Thyroid gland (tissue), 4 donors: ENCODE measurements around the gene IGSF9B. TPM values are rescaled to one million over a fixed set of nuclear protein-coding genes. Genes with fewer than 3 reads are reported as not detected.

ENCODE experiments used
- DNase-seq, 2 donors: peaks; one replicate each; pipeline ENCODE4 v3.0.0-alpha.2; 2019
- H3K27ac ChIP-seq, 3 donors: fragments of 200-600 bp; sonication (generic); 1 replicate in 2 of 3; 2 replicates in 1 of 3; pipeline ENCODE4 v1.5.1; 2016 to 2019; ENCODE audit warnings: mild to moderate bottlenecking in 1 of 3, moderate library complexity in 1 of 3
- H3K27me3 ChIP-seq: fragments of 200-600 bp; sonication (generic); one replicate; pipeline ENCODE4 v1.5.1; 2019
- H3K36me3 ChIP-seq, 2 donors: fragments of 200-600 bp; sonication (generic); one replicate each; pipeline ENCODE4 v1.5.1; 2016 to 2019
- H3K4me1 ChIP-seq, 2 donors: fragments of 200-600 bp; sonication (generic); one replicate each; pipeline ENCODE4 v1.5.1; 2017 to 2019
- H3K4me3 ChIP-seq, 3 donors: fragments of 200-600 bp; sonication (generic); replicated peaks in 1 of 3; 1 replicate in 2 of 3; 2 replicates in 1 of 3; pipeline ENCODE4 v1.5.1; 2016; ENCODE audit warnings: mild to moderate bottlenecking in 1 of 3
- H3K9me3 ChIP-seq: fragments of 200-600 bp; sonication (generic); one replicate; pipeline ENCODE4 v1.5.1; 2017
- CTCF ChIP-seq, 6 experiments: fragments of 200-600 bp in 3 of 6; fragments of 450-650 bp in 3 of 6; sonication (generic) in 3 of 6; IDR thresholded peaks; one replicate each; pipeline ENCODE4 v1.5.1; 2016 to 2019; ENCODE audit warnings: antibody characterized with exemption in 6 of 6, mild to moderate bottlenecking in 2 of 6, inconsistent platforms in 1 of 6, moderate library complexity in 1 of 6
- POLR2A ChIP-seq, 2 donors: fragments of 450-650 bp; IDR thresholded peaks; one replicate each; pipeline ENCODE4 v1.6.1; 2017; ENCODE audit warnings: antibody characterized with exemption in 2 of 2, mild to moderate bottlenecking in 2 of 2, moderate library complexity in 1 of 2
- WGBS, 2 donors: methylation state at CpG; one replicate each; pipeline ENCODE4 v1.1.5; 2017; 5-methylcytosine and 5-hydroxymethylcytosine counted together
- intact Hi-C: fragments of 100-400 bp; cut with DNase I; formaldehyde crosslinking; loops from one replicate; pipeline ENCODE4 v1.15.1; 2023
- total RNA-seq, 4 donors: library from RNA; depleted of rRNA; stranded (reverse); fragments of >200 nt; gene quantifications; one replicate each; pipeline ENCODE4 v1.2.3, GENCODE V29; 2016

Gene IGSF9B
- total RNA-seq, 4 donors from 2014 or later = 9.7 to 36.5 (median 13.8) TPM

DNA sequence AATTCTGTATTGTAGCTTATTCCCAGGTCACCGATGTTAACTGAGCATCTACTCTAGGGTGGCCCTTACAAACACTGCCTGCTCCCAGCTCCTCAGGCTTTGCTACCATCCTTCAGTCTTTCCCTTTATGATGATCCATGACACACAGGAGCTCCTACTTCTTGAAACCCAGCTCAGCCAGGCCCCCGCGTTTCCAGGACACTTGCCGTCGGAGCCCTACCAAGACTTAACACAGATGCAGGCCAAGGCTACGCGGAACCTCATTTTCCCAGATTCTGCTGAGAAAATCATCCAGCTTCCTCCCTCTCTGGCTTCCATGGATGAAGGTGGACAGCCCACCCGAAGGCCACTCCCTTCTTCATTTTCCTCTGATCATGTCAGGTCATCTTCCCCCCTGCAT is 18.6 kb downstream of the IGSF9B start:
- TF ChIP-seq POLR2A (IDR thresholded peaks at IDR 0.05) (no peak), CTCF (IDR thresholded peaks at IDR 0.05) (no peak)
- no peaks in the 10 kb centered on the region for H3K27me3 ChIP-seq
- no peaks in the 10 kb centered on the region for H3K4me1 ChIP-seq
- no peak overlapping the region for H3K27ac ChIP-seq
- H3K9me3 ChIP-seq = no peaks in the 10 kb centered on the region
- intact Hi-C loops = no loop called here
- WGBS, 2 donors = 95 to 96% methylated on average over 8 of the region's 8 CpGs
- H3K4me3 ChIP-seq = no peak overlapping the region
- peaks cover 0 to 15% of the 10 kb centered on the region in 2 donors for H3K36me3 ChIP-seq
- DNase-seq = no peak

GRCh38 chr11:133937468-133937867 is 19.3 kb downstream of the IGSF9B start:
- TF ChIP-seq CTCF (IDR thresholded peaks at IDR 0.05) (no peak), POLR2A (IDR thresholded peaks at IDR 0.05) (no peak)
- Histone ChIP-seq H3K9me3 (no peaks in the 10 kb centered on the region), H3K4me3 (no peak overlapping the region), H3K27ac (no peak overlapping the region), H3K36me3 (peaks cover 0 to 15% of the 10 kb centered on the region in 2 donors), H3K4me1 (no peaks in the 10 kb centered on the region), H3K27me3 (no peaks in the 10 kb centered on the region)
- 95% methylated on average over 10 to 15 of the region's 16 CpGs for WGBS, 2 donors
- no peak for DNase-seq
- intact Hi-C loops = no loop called here

- intact Hi-C loops = no loop called here
- Histone ChIP-seq H3K27ac (no peak overlapping the region), H3K27me3 (no peaks in the 10 kb centered on the region), H3K9me3 (no peaks in the 10 kb centered on the region), H3K4me3 (no peak overlapping the region), H3K4me1 (no peaks in the 10 kb centered on the region), H3K36me3 (peaks cover 0 to 15% of the 10 kb centered on the region in 2 donors)
- no peak for DNase-seq
- TF ChIP-seq POLR2A (IDR thresholded peaks at IDR 0.05) = no peak
- no peak for TF ChIP-seq CTCF (IDR thresholded peaks at IDR 0.05)
- WGBS, 2 donors = 89 to 98% methylated on average over 4 to 12 of the region's 13 CpGs
Observed at GRCh38 chr11:133937015-133937414, 19.8 kb downstream of the IGSF9B start.

GRCh38 chr11:133936592-133936991 is 20.2 kb downstream of the IGSF9B start:
- DNase-seq = no peak

GRCh38 chr11:133936136-133936535 is 20.6 kb downstream of the IGSF9B start:
- Histone ChIP-seq H3K4me1 (no peaks in the 10 kb centered on the region), H3K9me3 (no peaks in the 10 kb centered on the region), H3K4me3 (no peak overlapping the region), H3K27me3 (no peaks in the 10 kb centered on the region), H3K27ac (no peak overlapping the region), H3K36me3 (peaks cover 0 to 15% of the 10 kb centered on the region in 2 donors)
- TF ChIP-seq POLR2A (IDR thresholded peaks at IDR 0.05) = no peak
- no peak for TF ChIP-seq CTCF (IDR thresholded peaks at IDR 0.05)
- intact Hi-C loops = no loop called here
- WGBS, 2 donors = 83 to 98% methylated on average over 8 to 10 of the region's 13 CpGs
- DNase-seq = no peak

More at GRCh38 chr11:133936592-133936991, 20.2 kb downstream of the IGSF9B start:
- Histone ChIP-seq H3K27ac (no peak overlapping the region), H3K36me3 (peaks cover 0 to 15% of the 10 kb centered on the region in 2 donors), H3K4me1 (no peaks in the 10 kb centered on the region), H3K9me3 (no peaks in the 10 kb centered on the region), H3K4me3 (no peak overlapping the region), H3K27me3 (no peaks in the 10 kb centered on the region)
- WGBS, 2 donors = 80 to 93% methylated on average over 6 to 9 of the region's 9 CpGs
- TF ChIP-seq CTCF (IDR thresholded peaks at IDR 0.05) = no peak
- no peak for TF ChIP-seq POLR2A (IDR thresholded peaks at IDR 0.05)
- intact Hi-C loops = no loop called here
